GM15510 (cell line): ENCODE data around the gene TSGA10IP.

Source experiments
- POLR2A ChIP-seq: IDR thresholded peaks from 3 replicates; pipeline ENCODE4 v1.6.1; 2011; ENCODE audit warnings: borderline replicate concordance; ENCODE audit not compliant: insufficient read length; ENCODE audit errors: extremely low read depth

The TSGA10IP gene

GRCh38 chr11:65975771-65976170 lies 30.5 kb downstream of the TSGA10IP start:
- TF ChIP-seq POLR2A: no peak

- no peak for TF ChIP-seq POLR2A
These were observed 31.2 kb downstream of the TSGA10IP start for GRCh38 chr11:65976216-65977176.

- TF ChIP-seq POLR2A: no peak
These were observed 32.5 kb downstream of the TSGA10IP start for GRCh38 chr11:65977621-65978390.

GRCh38 chr11:65978391-65979238 lies 33.3 kb downstream of the TSGA10IP start:
- no peak for TF ChIP-seq POLR2A

GRCh38 chr11:65979261-65979759 lies 34.0 kb downstream of the TSGA10IP start:
- no peak for TF ChIP-seq POLR2A

- TF ChIP-seq POLR2A: no peak
These were observed 35.9 kb downstream of the TSGA10IP start for GRCh38 chr11:65981101-65981740.

- TF ChIP-seq POLR2A: no peak
These were observed 36.9 kb downstream of the TSGA10IP start for GRCh38 chr11:65981972-65982823.

GRCh38 chr11:65982824-65983588 lies 37.7 kb downstream of the TSGA10IP start:
- TF ChIP-seq POLR2A: no peak

GRCh38 chr11:65983589-65983987 lies 38.3 kb downstream of the TSGA10IP start:
- no peak for TF ChIP-seq POLR2A

- TF ChIP-seq POLR2A: no peak
These were observed 42.1 kb downstream of the TSGA10IP start for GRCh38 chr11:65987336-65987735.

- no peak for TF ChIP-seq POLR2A
These were observed 43.7 kb downstream of the TSGA10IP start for GRCh38 chr11:65988791-65989592.

GRCh38 chr11:65992056-65992455 lies 46.8 kb downstream of the TSGA10IP start:
- TF ChIP-seq POLR2A: no peak
